ENCODE measurements around the gene C8G. TPM values are rescaled to one million over a fixed set of nuclear protein-coding genes. Genes with fewer than 3 reads are reported as not detected.

C8G gene
- total RNA-seq, 1 donor from 2014 or later = 2.8 TPM

DNA sequence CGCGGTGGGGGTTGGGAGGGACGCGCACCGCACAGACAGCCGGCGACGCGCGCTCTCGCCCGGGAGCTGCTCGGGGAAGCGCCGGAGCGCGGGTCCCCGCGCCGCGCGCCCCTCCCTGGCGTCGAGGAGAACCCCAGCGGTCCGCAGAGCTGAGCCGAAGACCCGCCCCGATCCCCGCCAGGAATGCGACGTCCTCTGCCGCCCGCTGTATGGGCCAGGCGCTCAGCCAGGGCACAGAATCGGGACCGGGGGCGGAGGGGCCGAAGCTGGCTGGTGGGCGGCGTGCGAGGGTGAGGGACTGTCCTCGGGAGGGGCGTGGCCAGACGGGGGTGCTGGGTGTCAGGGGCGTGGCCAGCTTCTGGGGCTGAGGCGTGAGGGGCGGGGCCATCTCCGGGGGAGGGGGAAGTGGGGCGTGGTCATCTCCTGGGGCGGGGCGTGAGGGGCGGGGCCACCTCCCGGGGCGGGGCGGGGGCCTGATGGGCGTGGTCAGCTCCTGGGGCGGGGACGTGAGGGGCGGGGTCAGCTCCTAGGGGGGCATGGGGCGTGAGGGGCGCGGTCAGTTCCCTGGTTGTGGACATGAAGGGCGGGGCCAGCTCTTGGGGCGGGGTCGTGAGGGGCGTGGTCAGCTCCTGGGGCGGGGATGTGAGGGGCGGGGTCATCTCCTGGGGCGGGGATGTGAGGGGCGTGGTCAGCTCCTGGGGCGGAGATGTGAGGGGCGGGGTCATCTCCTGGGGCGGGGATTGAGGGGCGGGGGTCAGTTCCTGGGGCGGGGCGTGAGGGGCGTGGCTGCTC, 33.2 kb downstream of the C8G start:
- H3K27me3 Mint-ChIP-seq = peaks cover 20% of the 10 kb centered on the region

DNA sequence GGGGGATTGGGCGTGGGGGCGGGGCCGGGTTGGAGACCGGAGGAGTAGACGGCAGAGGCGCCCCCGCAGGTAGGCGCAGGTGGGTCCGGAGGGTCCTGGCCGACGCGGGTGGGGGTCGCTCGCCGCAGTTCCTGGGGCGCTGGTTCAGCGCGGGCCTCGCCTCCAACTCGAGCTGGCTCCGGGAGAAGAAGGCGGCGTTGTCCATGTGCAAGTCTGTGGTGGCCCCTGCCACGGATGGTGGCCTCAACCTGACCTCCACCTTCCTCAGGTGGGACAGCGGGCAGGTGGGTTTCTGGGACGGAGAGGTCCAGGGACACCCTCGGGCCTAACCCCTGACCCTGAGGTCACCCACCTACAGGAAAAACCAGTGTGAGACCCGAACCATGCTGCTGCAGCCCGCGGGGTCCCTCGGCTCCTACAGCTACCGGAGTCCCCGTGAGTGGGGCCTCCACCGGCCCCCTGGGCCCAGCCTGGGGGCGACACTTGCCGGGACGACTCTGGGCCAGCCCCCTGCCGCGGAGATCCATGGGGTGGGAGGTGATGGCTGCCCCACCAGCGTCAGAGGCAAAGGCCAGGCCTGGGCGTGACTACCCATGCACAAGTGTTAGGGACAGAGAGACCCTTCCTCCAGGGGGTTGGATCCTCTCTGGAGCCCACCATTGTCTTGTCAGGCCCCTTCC, 34.0 kb downstream of the C8G start:
- no peaks in the 10 kb centered on the region for H3K4me1 Mint-ChIP-seq (ENCODE audit: low read depth)
- H3K27ac Mint-ChIP-seq = no peak overlapping the region
- no peak overlapping the region for H3K4me3 Mint-ChIP-seq (ENCODE audit: low read depth)
- no peak for DNase-seq (ENCODE audit: low spot score, unreplicated experiment)
- no peaks in the 10 kb centered on the region for H3K9me3 Mint-ChIP-seq (ENCODE audit: low read depth)
- no peaks in the 10 kb centered on the region for H3K36me3 Mint-ChIP-seq (ENCODE audit: insufficient read depth)
- TF ChIP-seq, protein P1, sequence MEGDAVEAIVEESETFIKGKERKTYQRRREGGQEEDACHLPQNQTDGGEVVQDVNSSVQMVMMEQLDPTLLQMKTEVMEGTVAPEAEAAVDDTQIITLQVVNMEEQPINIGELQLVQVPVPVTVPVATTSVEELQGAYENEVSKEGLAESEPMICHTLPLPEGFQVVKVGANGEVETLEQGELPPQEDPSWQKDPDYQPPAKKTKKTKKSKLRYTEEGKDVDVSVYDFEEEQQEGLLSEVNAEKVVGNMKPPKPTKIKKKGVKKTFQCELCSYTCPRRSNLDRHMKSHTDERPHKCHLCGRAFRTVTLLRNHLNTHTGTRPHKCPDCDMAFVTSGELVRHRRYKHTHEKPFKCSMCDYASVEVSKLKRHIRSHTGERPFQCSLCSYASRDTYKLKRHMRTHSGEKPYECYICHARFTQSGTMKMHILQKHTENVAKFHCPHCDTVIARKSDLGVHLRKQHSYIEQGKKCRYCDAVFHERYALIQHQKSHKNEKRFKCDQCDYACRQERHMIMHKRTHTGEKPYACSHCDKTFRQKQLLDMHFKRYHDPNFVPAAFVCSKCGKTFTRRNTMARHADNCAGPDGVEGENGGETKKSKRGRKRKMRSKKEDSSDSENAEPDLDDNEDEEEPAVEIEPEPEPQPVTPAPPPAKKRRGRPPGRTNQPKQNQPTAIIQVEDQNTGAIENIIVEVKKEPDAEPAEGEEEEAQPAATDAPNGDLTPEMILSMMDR (IDR thresholded peaks at IDR 0.05; ENCODE audit: unreplicated experiment) = no peak
- H3K27me3 Mint-ChIP-seq = peaks cover 24% of the 10 kb centered on the region

More for the DNA sequence above, 33.2 kb downstream of the C8G start:
- Mint-ChIP-seq H3K9me3 (ENCODE audit: low read depth) (no peaks in the 10 kb centered on the region), H3K27ac (no peak overlapping the region), H3K36me3 (ENCODE audit: insufficient read depth) (no peaks in the 10 kb centered on the region), H3K4me1 (ENCODE audit: low read depth) (no peaks in the 10 kb centered on the region), H3K4me3 (ENCODE audit: low read depth) (no peak overlapping the region)
- TF ChIP-seq, protein P1 (IDR thresholded peaks at IDR 0.05; ENCODE audit: unreplicated experiment) = no peak
- no peak for DNase-seq (ENCODE audit: low spot score, unreplicated experiment)

GRCh38 chr9:136979769-136980587, 34.9 kb downstream of the C8G start:
- no peak overlapping the region for H3K4me3 Mint-ChIP-seq (ENCODE audit: low read depth)
- no peaks in the 10 kb centered on the region for H3K4me1 Mint-ChIP-seq (ENCODE audit: low read depth)
- H3K27ac Mint-ChIP-seq = no peak overlapping the region
- H3K9me3 Mint-ChIP-seq (ENCODE audit: low read depth) = no peaks in the 10 kb centered on the region
- TF ChIP-seq, protein P1 (IDR thresholded peaks at IDR 0.05; ENCODE audit: unreplicated experiment) = no peak
- peaks cover 26% of the 10 kb centered on the region for H3K27me3 Mint-ChIP-seq
- DNase-seq (ENCODE audit: low spot score, unreplicated experiment) = no peak
- H3K36me3 Mint-ChIP-seq (ENCODE audit: insufficient read depth) = no peaks in the 10 kb centered on the region

GRCh38 chr9:136980669-136981478, 35.8 kb downstream of the C8G start:
- no peak overlapping the region for H3K4me3 Mint-ChIP-seq (ENCODE audit: low read depth)
- no peaks in the 10 kb centered on the region for H3K4me1 Mint-ChIP-seq (ENCODE audit: low read depth)
- H3K9me3 Mint-ChIP-seq (ENCODE audit: low read depth) = no peaks in the 10 kb centered on the region
- no peak for DNase-seq (ENCODE audit: low spot score, unreplicated experiment)
- no peaks in the 10 kb centered on the region for H3K36me3 Mint-ChIP-seq (ENCODE audit: insufficient read depth)
- TF ChIP-seq, protein P1 (IDR thresholded peaks at IDR 0.05; ENCODE audit: unreplicated experiment) = no peak
- H3K27me3 Mint-ChIP-seq = peaks cover 22% of the 10 kb centered on the region
- no peak overlapping the region for H3K27ac Mint-ChIP-seq

Measured in progenitor cell of endocrine pancreas (in vitro differentiated cells).